OCI-LY3 (cell line): ENCODE results near the gene HTR1D.

Source experiments
- H2AFZ ChIP-seq: fragments of 200-600, 300-600 bp; shearing (Covaris generic); 2 replicates; pipeline ENCODE4 v1.6.0; 2014; ENCODE audit warnings: antibody characterized with exemption, low read depth, low read length
- H3K27ac ChIP-seq: fragments of 200-600, 300-600 bp; sonication (generic); 2 replicates; pipeline ENCODE4 v1.5.1; 2014; ENCODE audit warnings: mild to moderate bottlenecking, low read length, moderate library complexity, mixed read lengths
- H3K27me3 ChIP-seq: fragments of 200-600, 300-600 bp; sonication (generic); 2 replicates; pipeline ENCODE4 v1.6.1; 2014; ENCODE audit warnings: low read depth, low read length, mixed read lengths
- H3K36me3 ChIP-seq: fragments of 200-600, 300-600 bp; sonication (generic); replicated peaks from 2 replicates; pipeline ENCODE3; 2014; ENCODE audit warnings: low read depth, low read length, mixed read lengths
- H3K4me1 ChIP-seq: fragments of 300-600, 200-600 bp; sonication (generic); 2 replicates; pipeline ENCODE4 v1.6.1; 2014; ENCODE audit warnings: low read length, mixed read lengths
- H3K4me2 ChIP-seq: fragments of 200-600, 300-600 bp; sonication (generic); 2 replicates; pipeline ENCODE4 v1.6.1; 2014; ENCODE audit warnings: low read length, mixed read lengths
- H3K4me3 ChIP-seq: fragments of 300-600, 200-600 bp; sonication (generic); 2 replicates; pipeline ENCODE4 v1.5.1; 2014; ENCODE audit warnings: antibody characterized with exemption, mild to moderate bottlenecking, low read length, moderate library complexity
- H3K79me2 ChIP-seq: fragments of 300-600, 200-600 bp; shearing (Covaris generic); 2 replicates; pipeline ENCODE4 v1.6.1; 2014; ENCODE audit warnings: mild to moderate bottlenecking, low read length, mixed read lengths
- H3K9ac ChIP-seq: fragments of 300-600, 200-600 bp; shearing (Covaris generic); 2 replicates; pipeline ENCODE4 v1.6.0; 2014; ENCODE audit warnings: mild to moderate bottlenecking, low read length, moderate library complexity
- H3K9me3 ChIP-seq: fragments of 200-600, 300-600 bp; shearing (Covaris generic); 2 replicates; pipeline ENCODE4 v1.6.1; 2014; ENCODE audit warnings: low read length, mixed read lengths; ENCODE audit not compliant: insufficient read depth
- H4K20me1 ChIP-seq: fragments of 200-600, 300-600 bp; sonication (generic); 2 replicates; pipeline ENCODE4 v1.6.1; 2016; ENCODE audit warnings: low read length, mixed read lengths; ENCODE audit not compliant: insufficient read depth
- EZH2phosphoT487 ChIP-seq: fragments of 200-600 bp; shearing (Covaris generic); IDR thresholded peaks from 2 replicates; pipeline ENCODE4 v1.6.1; 2018; ENCODE audit warnings: antibody characterized with exemption, mixed run types, low read depth
- TF ChIP-seq, protein P1 (sequence below): fragments of 200-600, 300-600 bp; sonication (generic); IDR thresholded peaks from 2 replicates; pipeline ENCODE4 v1.5.1; 2014; ENCODE audit warnings: antibody characterized with exemption, low read length, low read depth

The HTR1D gene

DNA sequence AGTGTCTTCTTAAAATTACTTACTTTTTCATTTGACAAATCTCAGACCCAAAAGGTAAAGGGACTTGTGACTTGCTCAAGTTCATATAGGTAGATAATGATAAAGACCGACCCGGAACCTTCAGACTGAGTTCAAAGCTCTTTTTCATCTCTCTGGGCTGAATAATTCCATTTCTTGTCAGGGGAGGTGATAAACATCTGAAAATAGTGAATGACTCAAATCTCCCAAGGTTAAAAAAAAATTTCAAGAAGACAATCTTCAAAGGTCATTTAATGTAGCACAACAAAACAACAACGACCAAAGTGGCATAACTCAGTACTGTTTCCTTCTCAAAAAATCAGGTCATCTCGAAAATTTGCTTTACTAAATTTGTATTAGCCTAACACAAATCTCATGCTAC lies 69.2 kb downstream of the HTR1D start:
- Histone ChIP-seq H3K27ac (no peak overlapping the region), H3K27me3 (no peaks in the 10 kb centered on the region), H3K79me2 (no peaks in the 10 kb centered on the region), H3K4me2 (no peak overlapping the region), H3K4me3 (no peak overlapping the region), H3K4me1 (peaks cover 5% of the 10 kb centered on the region), H3K36me3 (no peaks in the 10 kb centered on the region), H4K20me1 (peaks cover 5% of the 10 kb centered on the region), H3K9me3 (no peaks in the 10 kb centered on the region), H2AFZ (no peak overlapping the region), H3K9ac (no peak overlapping the region)
- TF ChIP-seq, protein P1, sequence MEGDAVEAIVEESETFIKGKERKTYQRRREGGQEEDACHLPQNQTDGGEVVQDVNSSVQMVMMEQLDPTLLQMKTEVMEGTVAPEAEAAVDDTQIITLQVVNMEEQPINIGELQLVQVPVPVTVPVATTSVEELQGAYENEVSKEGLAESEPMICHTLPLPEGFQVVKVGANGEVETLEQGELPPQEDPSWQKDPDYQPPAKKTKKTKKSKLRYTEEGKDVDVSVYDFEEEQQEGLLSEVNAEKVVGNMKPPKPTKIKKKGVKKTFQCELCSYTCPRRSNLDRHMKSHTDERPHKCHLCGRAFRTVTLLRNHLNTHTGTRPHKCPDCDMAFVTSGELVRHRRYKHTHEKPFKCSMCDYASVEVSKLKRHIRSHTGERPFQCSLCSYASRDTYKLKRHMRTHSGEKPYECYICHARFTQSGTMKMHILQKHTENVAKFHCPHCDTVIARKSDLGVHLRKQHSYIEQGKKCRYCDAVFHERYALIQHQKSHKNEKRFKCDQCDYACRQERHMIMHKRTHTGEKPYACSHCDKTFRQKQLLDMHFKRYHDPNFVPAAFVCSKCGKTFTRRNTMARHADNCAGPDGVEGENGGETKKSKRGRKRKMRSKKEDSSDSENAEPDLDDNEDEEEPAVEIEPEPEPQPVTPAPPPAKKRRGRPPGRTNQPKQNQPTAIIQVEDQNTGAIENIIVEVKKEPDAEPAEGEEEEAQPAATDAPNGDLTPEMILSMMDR = no peak
- no peak for TF ChIP-seq EZH2phosphoT487
